Peyer's patch (tissue), 4 donors: ENCODE data around the gene RAB3A. TPM values are rescaled to one million over a fixed set of nuclear protein-coding genes. Genes with fewer than 3 reads are reported as not detected.

Experiments
- DNase-seq, 3 donors: peaks; one replicate each; pipeline ENCODE4 v3.0.0-alpha.2; 2017 to 2019
- H3K27ac ChIP-seq, 4 donors: fragments of 200-600 bp; sonication (generic); one replicate each; pipeline ENCODE4 v1.5.1; 2016 to 2019
- H3K27me3 ChIP-seq, 2 donors: fragments of 200-600 bp; sonication (generic); one replicate each; pipeline ENCODE4 v1.5.1; 2019
- H3K36me3 ChIP-seq, 3 donors: fragments of 200-600 bp; sonication (generic); one replicate each; pipeline ENCODE4 v1.5.1; 2016 to 2019
- H3K4me1 ChIP-seq, 4 donors: fragments of 200-600 bp; sonication (generic); one replicate each; pipeline ENCODE4 v1.5.1; 2016 to 2019
- H3K4me3 ChIP-seq, 4 donors: fragments of 200-600 bp; sonication (generic); 1 replicate in 3 of 4; 2 replicates in 1 of 4; pipeline ENCODE4 v1.5.1; 2016 to 2019; ENCODE audit warnings: mild to moderate bottlenecking in 1 of 4
- H3K9me3 ChIP-seq, 4 donors: fragments of 200-600 bp; sonication (generic); one replicate each; pipeline ENCODE4 v1.5.1; 2016 to 2019; ENCODE audit warnings: mild to moderate bottlenecking in 1 of 4
- POLR2A ChIP-seq, 2 donors: fragments of 450-650 bp; IDR thresholded peaks; one replicate each; pipeline ENCODE4 v1.5.1; 2017; ENCODE audit warnings: antibody characterized with exemption in 2 of 2, mild to moderate bottlenecking in 2 of 2, moderate library complexity in 2 of 2
- small RNA-seq, 2 donors: library from RNA; depleted of rRNA; stranded (forward); fragments of <200 nt; gene quantifications; one replicate each; pipeline ENCODE3, GENCODE V24; 2016
- total RNA-seq, 4 donors: library from RNA; depleted of rRNA; stranded (reverse); fragments of >200 nt; gene quantifications; one replicate each; pipeline ENCODE4 v1.1.0, GENCODE V29; 2016
- TF ChIP-seq, protein P1 (sequence below), 6 experiments: fragments of 450-650 bp in 4 of 6; fragments of 200-600 bp in 2 of 6; sonication (generic) in 1 of 6; IDR thresholded peaks; one replicate each; pipeline ENCODE4 v1.5.1; 2017 to 2019; ENCODE audit warnings: antibody characterized with exemption in 6 of 6, mild to moderate bottlenecking in 3 of 6, moderate library complexity in 1 of 6

The RAB3A gene
- total RNA-seq, 4 donors from 2014 or later, result 6.1 to 9.5 (median 8.3) TPM; not detected in 1

DNA sequence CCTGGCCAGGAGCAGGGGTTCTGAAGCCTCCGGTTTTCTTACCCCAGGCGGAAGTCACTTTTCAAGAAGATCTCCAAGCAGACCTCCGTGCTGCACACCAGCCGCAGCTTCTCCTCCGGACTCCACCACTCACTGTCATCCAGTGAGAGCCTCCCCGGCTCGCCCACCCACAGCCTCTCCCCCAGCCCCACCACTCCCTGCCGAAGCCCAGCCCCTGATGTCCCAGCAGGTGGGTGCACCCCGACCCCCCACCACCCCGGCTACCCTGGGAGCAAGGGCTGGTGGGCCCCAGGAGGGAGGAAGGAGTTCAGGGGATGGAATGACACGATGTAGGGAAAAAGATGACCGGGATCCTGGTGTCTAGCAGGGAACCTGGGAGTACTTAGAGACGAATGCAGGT, 56.4 kb downstream of the RAB3A start:
- Histone ChIP-seq H3K36me3 (peaks cover 0 to 61% (median 0%) of the 10 kb centered on the region in 3 donors), H3K4me3 (no peak overlapping the region), H3K27me3 (no peaks in the 10 kb centered on the region), H3K9me3 (no peaks in the 10 kb centered on the region), H3K27ac (no peak overlapping the region), H3K4me1 (peaks cover 0 to 9% (median 2%) of the 10 kb centered on the region in 4 donors)
- DNase-seq, result no peak
- TF ChIP-seq, protein P1, sequence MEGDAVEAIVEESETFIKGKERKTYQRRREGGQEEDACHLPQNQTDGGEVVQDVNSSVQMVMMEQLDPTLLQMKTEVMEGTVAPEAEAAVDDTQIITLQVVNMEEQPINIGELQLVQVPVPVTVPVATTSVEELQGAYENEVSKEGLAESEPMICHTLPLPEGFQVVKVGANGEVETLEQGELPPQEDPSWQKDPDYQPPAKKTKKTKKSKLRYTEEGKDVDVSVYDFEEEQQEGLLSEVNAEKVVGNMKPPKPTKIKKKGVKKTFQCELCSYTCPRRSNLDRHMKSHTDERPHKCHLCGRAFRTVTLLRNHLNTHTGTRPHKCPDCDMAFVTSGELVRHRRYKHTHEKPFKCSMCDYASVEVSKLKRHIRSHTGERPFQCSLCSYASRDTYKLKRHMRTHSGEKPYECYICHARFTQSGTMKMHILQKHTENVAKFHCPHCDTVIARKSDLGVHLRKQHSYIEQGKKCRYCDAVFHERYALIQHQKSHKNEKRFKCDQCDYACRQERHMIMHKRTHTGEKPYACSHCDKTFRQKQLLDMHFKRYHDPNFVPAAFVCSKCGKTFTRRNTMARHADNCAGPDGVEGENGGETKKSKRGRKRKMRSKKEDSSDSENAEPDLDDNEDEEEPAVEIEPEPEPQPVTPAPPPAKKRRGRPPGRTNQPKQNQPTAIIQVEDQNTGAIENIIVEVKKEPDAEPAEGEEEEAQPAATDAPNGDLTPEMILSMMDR (IDR thresholded peaks at IDR 0.05), result no peak
- no peak for TF ChIP-seq POLR2A (IDR thresholded peaks at IDR 0.05)

Small RNAs within 50 kb of the gene (small RNA-seq; reads per million reads assigned to genes)
- 0 reads per million in 2 donors for gene IFI30

Other genes starting within 250 kb of the RAB3A start
- gene KCNN1, start 236.9 kb downstream of the RAB3A start, total RNA-seq, result not detected
- gene ARRDC2, start 195.9 kb downstream of the RAB3A start, total RNA-seq, result 10 to 100 TPM; 26.8 to 94.9 (median 29.4) TPM
- 10 to 100 TPM in 1 of 4 donors, 1 to 10 TPM in 3; 1.2 to 19.0 (median 2.8) TPM for gene IL12RB1, start 117.1 kb downstream of the RAB3A start, total RNA-seq
- gene MAST3, start 106.3 kb downstream of the RAB3A start, total RNA-seq, result 10 to 100 TPM; 47.8 to 56.3 (median 52.0) TPM
- gene PIK3R2, start 50.9 kb downstream of the RAB3A start, total RNA-seq, result 10 to 100 TPM; 19.7 to 45.4 (median 28.2) TPM
- gene IFI30, start 30.2 kb downstream of the RAB3A start, total RNA-seq, result 100 to 1,000 TPM in 1 of 4 donors, 10 to 100 TPM in 3; 54.9 to 109 (median 60.7) TPM
- gene MPV17L2, start 10.8 kb downstream of the RAB3A start, total RNA-seq, result 10 to 100 TPM in 3 of 4 donors, 1 to 10 TPM in 1; 4.1 to 19.6 (median 16.0) TPM
- gene PDE4C, start 22.4 kb upstream of the RAB3A start, total RNA-seq, result 1 to 10 TPM in 3 of 4 donors, not detected in 1; 3.9 to 8.3 (median 8.3) TPM
- 10 to 100 TPM in 2 of 4 donors, 1 to 10 TPM in 2; 7.4 to 40.2 (median 17.0) TPM for gene IQCN, start 70.4 kb upstream of the RAB3A start, total RNA-seq
- gene JUND, start 77.6 kb upstream of the RAB3A start, total RNA-seq, result 100 to 1,000 TPM; 629 to 753 (median 680) TPM
- 100 to 1,000 TPM; 102 to 193 (median 178) TPM for gene LSM4, start 119.0 kb upstream of the RAB3A start, total RNA-seq
- gene PGPEP1, start 136.6 kb upstream of the RAB3A start, total RNA-seq, result 100 to 1,000 TPM in 1 of 4 donors, 10 to 100 TPM in 3; 45.4 to 138 (median 89.2) TPM
- gene GDF15, start 182.1 kb upstream of the RAB3A start, total RNA-seq, result 10 to 100 TPM in 1 of 4 donors, 1 to 10 TPM in 3; 6.8 to 11.6 (median 9.0) TPM
- 1 to 10 TPM; 2.5 to 4.2 (median 3.6) TPM for gene LRRC25, start 193.6 kb upstream of the RAB3A start, total RNA-seq
- 10 to 100 TPM; 34.0 to 85.8 (median 39.9) TPM for gene SSBP4, start 215.4 kb upstream of the RAB3A start, total RNA-seq
- 10 to 100 TPM in 3 of 4 donors, 1 to 10 TPM in 1; 5.3 to 26.4 (median 14.0) TPM for gene ISYNA1, start 234.1 kb upstream of the RAB3A start, total RNA-seq